Osteoblast (primary cell): ENCODE data around the gene MPHOSPH8. TPM values are rescaled to one million over a fixed set of nuclear protein-coding genes. Genes with fewer than 3 reads are reported as not detected.

ENCODE experiments used
- DNase-seq: peaks from one replicate; pipeline ENCODE4 v3.0.0; 2011; ENCODE audit warnings: low spot score, mixed read lengths; ENCODE audit not compliant: insufficient read length; ENCODE audit errors: missing footprints
- H2AFZ ChIP-seq: 2 replicates; pipeline ENCODE4 v1.6.0; 2011; ENCODE audit warnings: mild to moderate bottlenecking, low read length
- H3K27ac ChIP-seq: 2 replicates; pipeline ENCODE4 v1.5.1; 2011; ENCODE audit warnings: mild to moderate bottlenecking, low read depth, low read length, moderate library complexity
- H3K27me3 ChIP-seq: 2 replicates; pipeline ENCODE4 v1.6.0; 2012; ENCODE audit warnings: mild to moderate bottlenecking, control low read depth, inconsistent platforms, low read length, moderate library complexity; ENCODE audit not compliant: insufficient read depth
- H3K36me3 ChIP-seq: 2 replicates; pipeline ENCODE4 v1.5.1; 2011; ENCODE audit warnings: mild to moderate bottlenecking, low read length, control low read depth, moderate library complexity; ENCODE audit not compliant: insufficient read depth
- H3K4me1 ChIP-seq: 2 replicates; pipeline ENCODE4 v1.5.1; 2011; ENCODE audit warnings: mild to moderate bottlenecking, low read length, control low read depth, moderate library complexity; ENCODE audit not compliant: insufficient read depth
- H3K4me2 ChIP-seq: 2 replicates; pipeline ENCODE4 v1.6.0; 2011; ENCODE audit warnings: mild to moderate bottlenecking, low read length; ENCODE audit not compliant: insufficient read depth
- H3K4me3 ChIP-seq: fragments of 200-600 bp; sonication (generic); 3 replicates; pipeline ENCODE4 v1.5.1; 2012; ENCODE audit warnings: mild to moderate bottlenecking, low read length, inconsistent platforms; ENCODE audit not compliant: insufficient read depth
- H3K79me2 ChIP-seq: 2 replicates; pipeline ENCODE4 v1.6.0; 2012; ENCODE audit warnings: mild to moderate bottlenecking, low read length, control low read depth, inconsistent platforms; ENCODE audit not compliant: insufficient read depth
- H3K9me3 ChIP-seq: 2 replicates; pipeline ENCODE4 v1.5.1; 2011; ENCODE audit warnings: low read depth, low read length, control low read depth
- H4K20me1 ChIP-seq: 2 replicates; pipeline ENCODE4 v1.6.0; 2012; ENCODE audit warnings: mild to moderate bottlenecking, low read length, control low read depth; ENCODE audit not compliant: insufficient read depth
- CTCF ChIP-seq: IDR thresholded peaks from 2 replicates; pipeline ENCODE4 v1.5.1; 2011; ENCODE audit warnings: mild to moderate bottlenecking, low read depth, low read length, moderate library complexity; ENCODE audit errors: extremely low read depth
- total RNA-seq: library from RNA; depleted of rRNA; stranded (reverse); fragments of >200 nt; gene quantifications from 2 replicates; pipeline ENCODE4 v1.2.3, GENCODE V29; 2012

Gene MPHOSPH8
- total RNA-seq, 1 donor = 11.2 TPM

GRCh38 chr13:19713186-19713965 lies 79.9 kb downstream of the MPHOSPH8 start:
- peaks cover 3% of the 10 kb centered on the region for H3K36me3 ChIP-seq
- H3K79me2 ChIP-seq = peaks cover 15% of the 10 kb centered on the region
- TF ChIP-seq CTCF = no peak
- no peaks in the 10 kb centered on the region for H4K20me1 ChIP-seq
- H3K27ac ChIP-seq = no peak overlapping the region
- H3K27me3 ChIP-seq = no peaks in the 10 kb centered on the region
- DNase-seq = no peak
- H2AFZ ChIP-seq = no peak overlapping the region
- peaks cover 3% of the 10 kb centered on the region for H3K4me1 ChIP-seq
- no peak overlapping the region for H3K4me3 ChIP-seq
- H3K4me2 ChIP-seq = no peak overlapping the region
- H3K9me3 ChIP-seq = no peaks in the 10 kb centered on the region

- no peak for TF ChIP-seq CTCF
- Histone ChIP-seq H3K27me3 (no peaks in the 10 kb centered on the region), H3K36me3 (peaks cover 4% of the 10 kb centered on the region), H3K4me1 (no peaks in the 10 kb centered on the region), H3K4me2 (no peak overlapping the region), H4K20me1 (no peaks in the 10 kb centered on the region), H3K79me2 (peaks cover 35% of the 10 kb centered on the region), H3K9me3 (no peaks in the 10 kb centered on the region), H3K27ac (no peak overlapping the region), H3K4me3 (no peak overlapping the region), H2AFZ (no peak overlapping the region)
- DNase-seq = no peak
Observed at GRCh38 chr13:19720039-19720438, 86.6 kb downstream of the MPHOSPH8 start.

Other genes starting within 250 kb of the MPHOSPH8 start
- not detected in 2 replicates for gene TPTE2, start 72.1 kb upstream of the MPHOSPH8 start, total RNA-seq
- 56.6 and 59.0 TPM in 2 replicates for gene PSPC1, start 149.3 kb downstream of the MPHOSPH8 start, total RNA-seq
- gene ZMYM5, start 230.0 kb downstream of the MPHOSPH8 start, total RNA-seq = 21.8 and 22.8 TPM in 2 replicates